Heart right ventricle (tissue), 16 donors: ENCODE results near the gene RAB7A. TPM values are rescaled to one million over a fixed set of nuclear protein-coding genes. Genes with fewer than 3 reads are reported as not detected.

Experiments
- ATAC-seq, 8 donors: fragments of 200-7000 bp; cut with Tn5 transposase; one replicate each; pipeline ENCODE4 v1.9.1; 2020; ENCODE audit warnings: mild to moderate bottlenecking in 8 of 8, moderate library complexity in 8 of 8, moderate number of reproducible peaks in 1 of 8
- DNase-seq, 2 donors: peaks; one replicate each; pipeline ENCODE4 v3.0.0-alpha.2; 2020
- H3K27ac ChIP-seq, 10 donors: fragments of 200-600 bp; sonication (generic) in 2 of 10; one replicate each; pipeline versions ENCODE4 v1.5.0 to v1.8.0; 2020 to 2022; ENCODE audit warnings: mild to moderate bottlenecking in 3 of 10
- H3K27me3 ChIP-seq, 7 donors: fragments of 200-600 bp; one replicate each; pipeline ENCODE4 v1.8.0; 2021 to 2022; ENCODE audit warnings: mild to moderate bottlenecking in 2 of 7
- H3K36me3 ChIP-seq, 9 donors: fragments of 200-600 bp; sonication (generic) in 1 of 9; one replicate each; pipeline versions ENCODE4 v1.5.0 to v1.8.0; 2020 to 2022; ENCODE audit warnings: mild to moderate bottlenecking in 2 of 9
- H3K4me1 ChIP-seq, 9 donors: fragments of 200-600 bp; sonication (generic) in 1 of 9; one replicate each; pipeline versions ENCODE4 v1.5.0 to v1.8.0; 2020 to 2022; ENCODE audit warnings: mild to moderate bottlenecking in 4 of 9
- H3K4me3 ChIP-seq, 10 donors: fragments of 200-600 bp; sonication (generic) in 2 of 10; one replicate each; pipeline versions ENCODE4 v1.5.0 to v1.8.0; 2020 to 2022; ENCODE audit warnings: mild to moderate bottlenecking in 7 of 10, moderate library complexity in 2 of 10
- H3K9me3 ChIP-seq, 11 donors: fragments of 200-600 bp in 10 of 11; sonication (generic) in 2 of 11; one replicate each; pipeline versions ENCODE4 v1.5.0 to v1.8.0; 2013 to 2022; ENCODE audit warnings: mild to moderate bottlenecking in 2 of 11, control low read depth in 1 of 11, moderate library complexity in 1 of 11
- WGBS, 2 donors: extraction: QIAGEN DNeasy Blood & Tissue Kit; methylation state at CpG; one replicate each; pipeline ENCODE4 v1.1.7; 2013; ENCODE audit warnings: inconsistent platforms in 1 of 2; 5-methylcytosine and 5-hydroxymethylcytosine counted together
- intact Hi-C, 10 donors: fragments of 100-400 bp; cut with DNase I; formaldehyde crosslinking; loops; one replicate each; pipeline versions ENCODE4 v1.11.1 to v1.14.2; 2022
- polyA plus RNA-seq, 2 donors: library from polyadenylated mRNA; stranded (reverse); fragments of 200-250 nt; gene quantifications; one replicate each; pipeline ENCODE4 v1.2.3, GENCODE V29; 2013
- total RNA-seq, 10 donors: library from RNA; stranded (reverse); fragmentation: NEBNext Ultra II Directional in 3 of 10; extraction: Animal tissue kit (Norgen Biotek cat#: 25700) in 3 of 10; gene quantifications; one replicate each; pipeline versions ENCODE4 v1.2.1 to v1.2.4, GENCODE V29; 2021 to 2023
- TF ChIP-seq, protein P1 (sequence below), 9 donors: fragments of 200-600 bp; sonication (generic) in 2 of 9; IDR thresholded peaks; one replicate each; pipeline versions ENCODE4 v1.5.0 to v1.8.0; 2021 to 2022; ENCODE audit warnings: antibody characterized with exemption in 9 of 9, mild to moderate bottlenecking in 5 of 9, moderate library complexity in 1 of 9
- donor health status: Arrhythmogenic right ventricular cardiomyopathy.
- donor health status: ischemic (EF 13 %, LVEDD 7.1; RV severe dilation, severe dysfunction).
- donor health status: healthy with polysubstance abuse.
- donor health status: DM: no; HTN: yes; CAD: no.
- donor health status: DM: no; HTN: no; CAD: no.
- donor health status: ischemic (EF 25% LVEDD 6.9; RV normal size, moderate dysfunction).
- donor health status: ischemic (EF 25% LVEDD 5.7; RV mildly dilated, moderate dysfunction).
- donor health status: healthy.
- donor health status: DM: yes; HTN: yes; CAD: no.
- donor health status: Ischemic cardiomyopathy.
- donor health status: ischemic (EF 35%, LVEDD 5.7; RV mildly dilated, moderate dysfunction).
- donor health status: nonischemic (EF 11% LVEDD 7.7; RV severe dilation, severe dysfunction).
- donor health status: DM: yes; HTN: yes; CAD: no.
- donor health status: PGD.
- donor health status: ischemic (EF 29% LVEDD 5.4; RV normal size, mild dysfunction).
- donor health status: nonischemic (EF 23%, LVEDD 6.1; RV moderate dilation, normal function).

Gene RAB7A
- total and polyA plus RNA-seq, 12 donors: 161 to 348 (median 296) TPM

DNA sequence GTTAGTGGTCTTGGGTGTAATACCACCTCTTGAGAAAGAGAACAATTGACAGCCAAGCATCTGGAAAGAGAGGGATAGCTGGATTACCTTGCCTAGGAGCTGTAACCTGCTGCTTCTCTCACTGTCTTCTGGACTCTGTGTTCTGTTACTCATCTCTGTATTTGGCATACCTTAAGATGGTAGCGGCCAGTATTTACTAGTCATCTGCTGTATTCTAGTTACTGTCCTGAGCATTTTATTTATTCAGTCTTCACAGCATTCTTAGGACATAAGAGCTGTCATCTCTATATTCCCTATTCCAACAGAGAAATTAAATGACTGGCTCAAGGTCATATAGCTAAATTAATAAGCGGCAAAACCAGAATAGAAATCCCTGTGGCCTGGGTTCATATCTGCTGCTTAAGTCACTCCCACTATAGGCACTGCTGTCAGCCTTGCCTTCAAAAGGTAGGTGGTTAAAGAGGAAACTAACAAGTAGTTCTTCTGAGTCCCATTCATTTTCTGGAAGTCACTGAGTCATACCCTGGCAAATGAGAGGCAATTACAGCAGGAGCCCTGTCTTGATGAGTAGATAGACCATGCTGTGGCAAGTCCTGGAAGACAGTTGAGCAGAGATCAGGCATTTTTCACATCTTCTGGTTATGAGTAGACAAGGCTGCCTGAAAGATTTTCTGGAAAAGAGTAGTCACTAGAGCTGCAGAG is 68.2 kb downstream of the RAB7A start:
- Histone ChIP-seq H3K9me3 (no peaks in the 10 kb centered on the region), H3K27ac (peak overlapping the region in 7 of 10 donors; percentile 35 to 75 (median 50)), H3K27me3 (no peaks in the 10 kb centered on the region), H3K4me3 (no peak overlapping the region), H3K4me1 (peaks cover 4 to 69% (median 52%) of the 10 kb centered on the region in 9 donors), H3K36me3 (peaks cover 0 to 41% (median 6%) of the 10 kb centered on the region in 9 donors)
- 88 to 97% methylated on average over 2 of the region's 2 CpGs for WGBS, 2 donors
- ATAC-seq (peak in 3 of 8 donors; percentile 14 to 57 (median 17)), DNase-seq (no peak)
- TF ChIP-seq, protein P1, sequence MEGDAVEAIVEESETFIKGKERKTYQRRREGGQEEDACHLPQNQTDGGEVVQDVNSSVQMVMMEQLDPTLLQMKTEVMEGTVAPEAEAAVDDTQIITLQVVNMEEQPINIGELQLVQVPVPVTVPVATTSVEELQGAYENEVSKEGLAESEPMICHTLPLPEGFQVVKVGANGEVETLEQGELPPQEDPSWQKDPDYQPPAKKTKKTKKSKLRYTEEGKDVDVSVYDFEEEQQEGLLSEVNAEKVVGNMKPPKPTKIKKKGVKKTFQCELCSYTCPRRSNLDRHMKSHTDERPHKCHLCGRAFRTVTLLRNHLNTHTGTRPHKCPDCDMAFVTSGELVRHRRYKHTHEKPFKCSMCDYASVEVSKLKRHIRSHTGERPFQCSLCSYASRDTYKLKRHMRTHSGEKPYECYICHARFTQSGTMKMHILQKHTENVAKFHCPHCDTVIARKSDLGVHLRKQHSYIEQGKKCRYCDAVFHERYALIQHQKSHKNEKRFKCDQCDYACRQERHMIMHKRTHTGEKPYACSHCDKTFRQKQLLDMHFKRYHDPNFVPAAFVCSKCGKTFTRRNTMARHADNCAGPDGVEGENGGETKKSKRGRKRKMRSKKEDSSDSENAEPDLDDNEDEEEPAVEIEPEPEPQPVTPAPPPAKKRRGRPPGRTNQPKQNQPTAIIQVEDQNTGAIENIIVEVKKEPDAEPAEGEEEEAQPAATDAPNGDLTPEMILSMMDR (IDR thresholded peaks at IDR 0.05): no peak
- intact Hi-C loops: loop anchor here in 4 of 10 donors (1.0 to 10.0 kb wide), 5 partner anchors 51 to 114 kb away; no protein-coding TSS in a partner anchor

- intact Hi-C loops: loop anchor here (1.0 to 10.0 kb wide), 10 partner anchors 50 to 178 kb away; partner anchors contain the start of gene RAB7A (in 2 of the 10)
- peaks cover 0 to 49% (median 14%) of the 10 kb centered on the region in 9 donors for H3K36me3 ChIP-seq
- H3K4me3 ChIP-seq: no peak overlapping the region
- H3K4me1 ChIP-seq: peaks cover 4 to 69% (median 49%) of the 10 kb centered on the region in 9 donors
- peak in 1 of 2 donors; percentile 77 for DNase-seq
- peak; percentile 78 to 96 (median 94) for ATAC-seq
- TF ChIP-seq, protein P1 (IDR thresholded peaks at IDR 0.05): peak; percentile 58 to 86 (median 82)
- WGBS, 2 donors: 57 to 62% methylated on average over 8 of the region's 8 CpGs
- H3K27me3 ChIP-seq: no peaks in the 10 kb centered on the region
- H3K9me3 ChIP-seq: no peaks in the 10 kb centered on the region
- H3K27ac ChIP-seq: peak overlapping the region in 7 of 10 donors; percentile 25 to 75 (median 50)
Measured at GRCh38 chr3:128794770-128795649, 69.0 kb downstream of the RAB7A start.

- no peak for DNase-seq
- Histone ChIP-seq H3K9me3 (no peaks in the 10 kb centered on the region), H3K36me3 (peaks cover 0 to 56% (median 14%) of the 10 kb centered on the region in 9 donors), H3K4me1 (peaks cover 0 to 70% (median 54%) of the 10 kb centered on the region in 9 donors), H3K27me3 (no peaks in the 10 kb centered on the region), H3K4me3 (no peak overlapping the region), H3K27ac (peak overlapping the region in 9 of 10 donors; percentile 47 to 88 (median 85))
- 77 to 95% methylated on average over 1 of the region's 1 CpG for WGBS, 2 donors
- intact Hi-C loops: loop anchor here (5.0 to 10.0 kb wide), 7 partner anchors 45 to 182 kb away; partner anchors contain the start of gene RAB7A (in 3 of the 10)
- TF ChIP-seq, protein P1 (IDR thresholded peaks at IDR 0.05): no peak
- no peak for ATAC-seq
Measured at GRCh38 chr3:128799653-128800052, 73.7 kb downstream of the RAB7A start.
